AG10803 (cell line): ENCODE measurements around the gene RAC2.

Experiments used
- DNase-seq: peaks from one replicate; pipeline ENCODE4 v3.0.0; 2010; ENCODE audit warnings: low read depth
- H3K4me3 ChIP-seq: 2 replicates; pipeline ENCODE4 v1.5.1; 2011; ENCODE audit warnings: mild to moderate bottlenecking, low read length, control low read depth
- TF ChIP-seq, protein P1 (sequence below): conservative IDR thresholded peaks from 2 replicates; pipeline ENCODE4 v1.5.1; 2011; ENCODE audit warnings: mild to moderate bottlenecking, low read length, control low read depth, inconsistent platforms

RAC2 gene

DNA sequence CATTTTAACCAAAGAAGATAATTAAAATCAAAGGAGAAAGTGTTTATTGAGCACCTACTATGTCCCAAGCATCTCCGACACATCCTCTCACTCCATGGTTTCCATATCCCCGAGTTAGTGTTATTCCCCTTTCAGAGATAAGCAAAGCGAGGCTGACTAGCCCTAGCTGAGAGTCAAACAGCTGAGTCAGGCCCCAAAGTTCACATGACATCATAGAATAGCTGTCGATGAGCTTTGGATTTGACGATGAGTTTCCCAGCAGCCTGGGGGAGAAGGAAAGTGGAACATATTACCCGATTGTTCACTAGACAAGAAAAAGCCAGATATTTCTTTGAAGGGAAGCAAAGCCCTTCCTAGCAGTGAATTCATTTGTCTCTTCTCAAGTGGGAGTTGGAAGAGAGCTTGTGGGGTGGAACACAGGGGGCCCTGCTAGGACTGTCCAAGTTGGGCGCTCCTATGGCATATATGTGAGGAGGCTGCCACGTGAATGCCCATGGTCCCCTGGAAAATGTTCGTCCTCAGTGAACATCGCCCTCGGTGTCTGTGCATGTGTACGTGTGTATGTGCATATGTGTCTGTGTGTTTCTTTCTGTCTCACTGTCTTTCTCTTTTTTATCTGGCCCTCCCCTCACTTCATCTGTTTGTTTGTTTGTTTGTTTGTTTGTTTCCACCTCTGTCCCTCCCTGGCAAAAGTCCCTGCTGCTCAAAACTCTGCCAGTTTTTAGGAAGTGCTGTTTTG is 37.7 kb upstream of the RAC2 start:
- DNase-seq = no peak
- TF ChIP-seq, protein P1, sequence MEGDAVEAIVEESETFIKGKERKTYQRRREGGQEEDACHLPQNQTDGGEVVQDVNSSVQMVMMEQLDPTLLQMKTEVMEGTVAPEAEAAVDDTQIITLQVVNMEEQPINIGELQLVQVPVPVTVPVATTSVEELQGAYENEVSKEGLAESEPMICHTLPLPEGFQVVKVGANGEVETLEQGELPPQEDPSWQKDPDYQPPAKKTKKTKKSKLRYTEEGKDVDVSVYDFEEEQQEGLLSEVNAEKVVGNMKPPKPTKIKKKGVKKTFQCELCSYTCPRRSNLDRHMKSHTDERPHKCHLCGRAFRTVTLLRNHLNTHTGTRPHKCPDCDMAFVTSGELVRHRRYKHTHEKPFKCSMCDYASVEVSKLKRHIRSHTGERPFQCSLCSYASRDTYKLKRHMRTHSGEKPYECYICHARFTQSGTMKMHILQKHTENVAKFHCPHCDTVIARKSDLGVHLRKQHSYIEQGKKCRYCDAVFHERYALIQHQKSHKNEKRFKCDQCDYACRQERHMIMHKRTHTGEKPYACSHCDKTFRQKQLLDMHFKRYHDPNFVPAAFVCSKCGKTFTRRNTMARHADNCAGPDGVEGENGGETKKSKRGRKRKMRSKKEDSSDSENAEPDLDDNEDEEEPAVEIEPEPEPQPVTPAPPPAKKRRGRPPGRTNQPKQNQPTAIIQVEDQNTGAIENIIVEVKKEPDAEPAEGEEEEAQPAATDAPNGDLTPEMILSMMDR = no peak
- no peak overlapping the region for H3K4me3 ChIP-seq

DNA sequence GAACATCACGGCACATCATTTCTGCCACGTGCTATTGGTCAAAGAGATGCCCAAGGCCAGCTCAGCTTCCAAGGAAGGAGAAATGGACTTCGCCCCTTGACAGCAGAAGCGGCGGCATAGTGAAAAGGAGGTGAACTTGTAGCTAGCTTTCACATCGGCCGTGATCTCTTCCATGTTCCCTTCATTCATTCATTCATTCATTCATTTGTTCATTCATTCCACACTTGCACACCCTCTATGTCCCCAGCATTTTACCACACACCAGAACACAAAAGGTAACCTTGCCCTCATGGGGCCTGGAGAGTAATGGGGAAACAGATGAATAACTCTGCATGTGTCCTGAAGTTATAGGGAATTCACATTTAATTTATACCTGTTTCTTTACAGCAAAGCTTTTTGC is 37.1 kb upstream of the RAC2 start:
- no peak overlapping the region for H3K4me3 ChIP-seq
- no peak for DNase-seq
- TF ChIP-seq, protein P1 = no peak

DNA sequence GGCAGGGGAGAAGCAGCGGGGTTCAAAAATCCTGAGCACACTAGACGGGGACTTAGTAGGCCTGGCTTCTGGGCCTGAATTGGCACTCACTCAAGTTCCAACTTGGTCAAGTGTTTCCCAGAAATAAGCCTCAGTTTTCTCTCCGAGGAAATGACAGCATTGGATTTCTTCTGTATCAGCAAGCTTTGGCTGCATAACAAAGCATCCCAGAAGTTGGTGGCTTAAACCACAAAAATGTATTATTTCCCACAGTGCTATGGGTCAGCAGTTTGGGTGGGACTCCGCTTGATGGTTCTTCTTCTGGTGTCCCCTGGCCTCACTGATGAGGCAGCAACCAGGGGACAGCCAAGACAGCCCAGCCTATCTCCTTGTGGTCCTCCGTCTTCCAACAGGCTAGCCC is 36.6 kb upstream of the RAC2 start:
- DNase-seq = no peak
- H3K4me3 ChIP-seq = no peak overlapping the region
- TF ChIP-seq, protein P1 = no peak

DNA sequence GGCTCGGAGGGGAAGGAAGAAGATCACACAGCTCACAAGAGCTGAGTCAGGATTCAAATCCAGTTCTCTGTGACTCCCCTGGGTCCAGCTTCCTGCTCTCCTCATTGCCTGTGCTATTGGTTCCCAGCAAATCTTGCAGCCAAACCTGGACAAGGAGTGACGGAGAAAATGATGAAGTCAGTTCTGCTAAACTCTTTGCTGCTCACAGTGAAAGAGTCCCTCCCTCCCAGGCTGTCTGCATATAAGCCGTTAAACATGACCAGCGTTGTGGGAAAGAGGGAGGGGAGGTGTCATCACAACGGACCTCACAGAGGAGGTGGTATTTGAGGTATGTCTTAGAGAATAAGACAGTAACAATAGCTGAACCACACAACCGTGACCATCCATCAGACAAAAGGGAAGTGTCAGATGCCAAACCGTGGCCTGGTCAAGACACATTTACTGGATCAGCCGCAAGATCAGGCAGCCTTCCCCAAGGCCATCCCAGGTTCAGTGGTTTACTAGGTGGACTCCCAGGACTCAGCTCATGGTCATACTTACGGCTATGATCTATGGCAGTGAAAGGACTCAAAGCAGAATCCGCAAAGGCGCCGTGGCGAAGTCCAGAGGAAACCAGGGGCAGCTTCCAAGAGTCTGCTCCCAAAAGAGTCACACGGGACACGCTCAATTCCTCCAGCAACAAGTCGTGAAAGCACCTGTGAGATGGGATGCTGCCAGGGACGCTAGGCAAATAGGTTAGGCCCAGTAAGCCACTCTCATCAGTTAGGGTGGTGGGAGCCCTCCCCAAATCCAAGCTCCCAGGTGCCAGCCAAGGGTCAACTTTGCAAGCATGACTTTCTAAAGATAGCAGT is 35.5 kb upstream of the RAC2 start:
- H3K4me3 ChIP-seq = no peak overlapping the region
- TF ChIP-seq, protein P1 = no peak
- no peak for DNase-seq

DNA sequence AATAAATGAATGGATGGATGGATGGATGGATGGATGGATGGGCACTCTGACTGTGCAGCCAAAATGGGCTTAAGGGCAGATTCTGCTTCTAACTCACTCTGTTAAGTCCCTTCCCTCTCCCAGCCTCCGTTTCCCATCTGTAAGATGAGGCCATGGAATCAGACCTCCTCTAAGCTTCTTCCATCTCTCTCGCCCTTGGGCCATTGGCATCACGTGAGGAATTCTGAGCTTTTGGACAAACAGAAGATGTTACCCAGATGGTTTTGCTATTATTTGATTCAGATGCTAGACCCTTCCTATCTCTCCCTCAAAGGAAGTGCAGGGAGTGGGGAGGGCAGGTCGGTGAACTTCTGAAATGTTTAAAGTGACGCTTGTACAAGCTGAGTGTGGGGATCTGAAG is 34.2 kb upstream of the RAC2 start:
- H3K4me3 ChIP-seq = no peak overlapping the region
- no peak for DNase-seq
- TF ChIP-seq, protein P1 = no peak

DNA sequence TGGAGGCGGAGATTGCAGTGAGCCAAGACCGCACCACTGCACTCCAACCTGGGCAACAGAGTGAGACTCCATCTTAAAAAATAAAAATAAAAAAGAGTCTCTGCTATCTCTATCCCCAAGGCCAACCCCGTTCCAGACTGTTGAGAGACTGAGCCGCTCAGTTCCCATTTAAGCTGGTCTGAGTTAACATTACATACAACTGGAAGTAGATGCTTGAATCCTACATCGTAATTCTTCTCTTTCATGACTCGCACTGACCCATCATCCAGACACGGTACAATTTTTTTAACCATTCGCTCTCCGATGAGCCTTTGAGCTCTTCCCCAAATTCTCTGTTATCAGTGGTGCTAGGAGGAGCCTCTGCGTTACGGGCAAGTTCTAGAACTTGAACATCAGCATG is 33.3 kb upstream of the RAC2 start:
- H3K4me3 ChIP-seq = no peak overlapping the region
- no peak for DNase-seq
- TF ChIP-seq, protein P1 = no peak

DNA sequence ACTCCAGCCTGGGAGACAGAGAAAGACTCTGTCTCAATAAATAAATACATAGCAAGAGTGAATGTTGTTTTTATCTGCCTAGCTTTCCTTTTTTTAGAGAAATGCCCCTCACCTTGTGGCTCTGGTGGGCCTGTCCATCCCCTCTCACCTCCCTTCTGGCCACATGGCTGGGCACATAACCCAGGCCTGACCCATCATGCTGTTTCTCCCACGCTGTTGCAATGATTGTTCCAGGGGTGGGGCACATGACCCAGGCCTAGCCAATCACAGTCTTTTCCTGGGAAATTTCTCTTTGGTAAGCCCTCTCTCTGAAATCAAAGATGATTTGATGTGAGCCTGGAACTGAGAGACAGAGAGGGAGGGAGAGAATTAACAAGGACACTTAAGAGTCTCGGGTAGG is 32.7 kb upstream of the RAC2 start:
- H3K4me3 ChIP-seq = no peak overlapping the region
- DNase-seq = no peak
- TF ChIP-seq, protein P1 = no peak
